ENCODE measurements around the gene APOL3. TPM values are rescaled to one million over a fixed set of nuclear protein-coding genes. Genes with fewer than 3 reads are reported as not detected.
"Not testable (repeated sequence)": the region's sequence is repeated elsewhere in the genome, so short reads cannot be mapped to it uniquely, and the experiment has no call there.

The APOL3 gene
- total RNA-seq, 1 donor from 2014 or later, result not detected

DNA sequence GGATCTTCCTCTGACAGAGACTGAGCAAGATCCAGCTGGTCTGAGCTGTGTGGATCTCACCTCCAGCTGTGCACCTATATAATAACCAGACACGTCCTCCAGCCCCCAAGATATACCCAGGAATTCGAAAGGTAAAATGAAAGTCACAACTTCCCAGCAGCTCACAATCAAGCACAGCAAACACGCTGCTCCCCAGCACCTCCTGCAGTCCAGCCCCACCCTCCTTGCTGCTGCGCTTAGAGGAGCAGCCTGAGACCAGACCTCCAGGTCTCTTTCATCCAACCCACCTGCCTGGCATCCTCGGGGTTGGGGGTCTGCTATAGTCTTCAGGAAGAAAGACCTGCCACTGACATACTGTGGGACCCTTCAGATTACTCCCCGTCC is 44.1 kb upstream of the APOL3 start:
- Mint-ChIP-seq H3K27ac (peak overlapping the region; percentile 56), H3K36me3 (ENCODE audit: insufficient read depth) (no peaks in the 10 kb centered on the region), H3K27me3 (no peaks in the 10 kb centered on the region), H3K9me3 (ENCODE audit: low read depth) (peaks cover 4% of the 10 kb centered on the region), H3K4me1 (ENCODE audit: low read depth) (peaks cover 15% of the 10 kb centered on the region), H3K4me3 (ENCODE audit: low read depth) (no peak overlapping the region)
- TF ChIP-seq CTCF (IDR thresholded peaks at IDR 0.05; ENCODE audit: unreplicated experiment), result no peak
- DNase-seq (ENCODE audit: low spot score, unreplicated experiment), result no peak

DNA sequence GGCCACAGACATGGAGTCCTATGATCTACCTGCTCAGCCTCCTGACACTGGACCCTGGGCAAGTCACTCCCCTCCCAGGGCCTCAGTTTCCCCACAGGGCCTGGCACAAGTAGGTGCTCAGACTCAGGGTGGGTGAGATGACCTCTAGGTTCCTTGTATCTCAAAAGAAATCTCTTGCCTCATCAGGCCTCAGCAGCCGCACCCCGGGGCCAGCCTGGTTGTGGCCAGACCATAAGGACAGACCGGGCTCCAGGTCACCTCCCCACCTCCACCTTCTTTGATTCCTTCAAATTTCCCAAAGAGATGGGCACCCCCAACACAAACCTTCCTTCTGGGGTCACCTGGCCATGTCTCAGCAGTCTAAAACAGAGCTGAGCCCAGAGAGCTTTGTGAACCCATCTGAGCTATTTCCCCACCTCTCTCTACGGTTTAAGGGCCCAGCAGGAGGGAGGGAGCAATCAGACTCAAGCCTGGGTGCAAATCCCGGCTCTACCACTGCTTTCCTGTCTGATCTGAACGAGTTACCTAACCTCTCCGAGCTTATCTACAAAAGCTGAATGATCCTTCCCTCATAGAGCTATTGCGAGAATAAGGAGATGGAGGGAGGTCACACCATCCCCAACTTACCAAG is 43.6 kb upstream of the APOL3 start:
- Mint-ChIP-seq H3K4me3 (ENCODE audit: low read depth) (no peak overlapping the region), H3K27me3 (no peaks in the 10 kb centered on the region), H3K27ac (no peak overlapping the region), H3K36me3 (ENCODE audit: insufficient read depth) (no peaks in the 10 kb centered on the region), H3K4me1 (ENCODE audit: low read depth) (peaks cover 15% of the 10 kb centered on the region), H3K9me3 (ENCODE audit: low read depth) (peaks cover under 1% of the 10 kb centered on the region)
- DNase-seq (ENCODE audit: low spot score, unreplicated experiment), result no peak
- TF ChIP-seq CTCF (IDR thresholded peaks at IDR 0.05; ENCODE audit: unreplicated experiment), result no peak

GRCh38 chr22:36203441-36203840 is 42.9 kb upstream of the APOL3 start:
- not testable (repeated sequence) for H3K36me3 Mint-ChIP-seq (ENCODE audit: insufficient read depth); H3K4me3 Mint-ChIP-seq (ENCODE audit: low read depth); H3K27ac Mint-ChIP-seq; H3K9me3 Mint-ChIP-seq (ENCODE audit: low read depth); H3K27me3 Mint-ChIP-seq; DNase-seq (ENCODE audit: low spot score, unreplicated experiment)
- peaks cover 16% of the 10 kb centered on the region for H3K4me1 Mint-ChIP-seq (ENCODE audit: low read depth)

DNA sequence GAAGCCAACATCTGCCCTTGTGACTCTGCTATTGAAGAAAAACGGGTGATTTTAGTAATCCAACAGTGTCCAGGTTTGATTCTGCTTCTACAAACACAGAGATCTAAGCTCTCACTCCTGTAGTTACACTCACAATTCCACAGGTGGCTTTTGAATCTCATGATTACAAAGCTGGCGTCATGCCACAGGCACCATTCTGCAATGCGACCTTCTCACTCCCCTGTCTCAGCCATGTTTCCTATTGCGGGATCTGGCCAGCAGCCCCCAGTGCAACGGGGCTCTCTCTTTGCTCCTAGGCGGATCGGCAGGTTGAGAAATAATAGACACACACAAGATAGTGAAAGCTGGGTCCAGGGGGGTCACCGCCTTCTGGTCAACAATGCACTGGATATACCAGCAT is 42.4 kb upstream of the APOL3 start:
- DNase-seq (ENCODE audit: low spot score, unreplicated experiment); H3K4me3 Mint-ChIP-seq (ENCODE audit: low read depth); H3K27ac Mint-ChIP-seq; H3K36me3 Mint-ChIP-seq (ENCODE audit: insufficient read depth); H3K27me3 Mint-ChIP-seq; H3K9me3 Mint-ChIP-seq (ENCODE audit: low read depth): not testable (repeated sequence)
- TF ChIP-seq CTCF (IDR thresholded peaks at IDR 0.05; ENCODE audit: unreplicated experiment), result peak; percentile 16
- peaks cover 22% of the 10 kb centered on the region for H3K4me1 Mint-ChIP-seq (ENCODE audit: low read depth)

GRCh38 chr22:36201630-36202319 is 41.2 kb upstream of the APOL3 start, which contains the start of gene APOL4:
APOL4 (minus strand) TSS chr22:36201809; CDS start chr22:36201734, 75 bp downstream.
- H3K9me3 Mint-ChIP-seq (ENCODE audit: low read depth), result no peaks in the 10 kb centered on the region
- DNase-seq (ENCODE audit: low spot score, unreplicated experiment), result no peak
- H3K4me1 Mint-ChIP-seq (ENCODE audit: low read depth), result peaks cover 33% of the 10 kb centered on the region
- no peak within 1 kb of the TSS for H3K27ac Mint-ChIP-seq
- no peaks in the 10 kb centered on the region for H3K36me3 Mint-ChIP-seq (ENCODE audit: insufficient read depth)
- no peaks in the 10 kb centered on the region for H3K27me3 Mint-ChIP-seq
- H3K4me3 Mint-ChIP-seq (ENCODE audit: low read depth), result no peak within 1 kb of the TSS
- no peak for TF ChIP-seq CTCF (IDR thresholded peaks at IDR 0.05; ENCODE audit: unreplicated experiment)

- H3K36me3 Mint-ChIP-seq (ENCODE audit: insufficient read depth); DNase-seq (ENCODE audit: low spot score, unreplicated experiment); H3K27ac Mint-ChIP-seq; H3K27me3 Mint-ChIP-seq; H3K9me3 Mint-ChIP-seq (ENCODE audit: low read depth); H3K4me3 Mint-ChIP-seq (ENCODE audit: low read depth): not testable (repeated sequence)
- H3K4me1 Mint-ChIP-seq (ENCODE audit: low read depth), result peaks cover 33% of the 10 kb centered on the region
Observed at GRCh38 chr22:36201025-36201424, 40.5 kb upstream of the APOL3 start.
